Adrenal gland (tissue), 5 donors: ENCODE measurements around the gene YY1.

Experiments used
- CTCF ChIP-seq, 6 experiments: fragments of 450-650 bp in 4 of 6; fragments of 200-600 bp in 2 of 6; sonication (generic) in 1 of 6; IDR thresholded peaks; 1 replicate in 5 of 6; 2 replicates in 1 of 6; pipeline versions ENCODE4 v1.5.1 to v1.8.0; 2016 to 2021; ENCODE audit warnings: antibody characterized with exemption in 6 of 6, mild to moderate bottlenecking in 2 of 6, moderate library complexity in 1 of 6
- POLR2A ChIP-seq, 2 donors: fragments of 450-650 bp; IDR thresholded peaks; one replicate each; pipeline ENCODE4 v1.6.1; 2017; ENCODE audit warnings: antibody characterized with exemption in 2 of 2, mild to moderate bottlenecking in 2 of 2, moderate library complexity in 1 of 2
- donor health status: DM: no; HTN: no; CAD: no.

DNA sequence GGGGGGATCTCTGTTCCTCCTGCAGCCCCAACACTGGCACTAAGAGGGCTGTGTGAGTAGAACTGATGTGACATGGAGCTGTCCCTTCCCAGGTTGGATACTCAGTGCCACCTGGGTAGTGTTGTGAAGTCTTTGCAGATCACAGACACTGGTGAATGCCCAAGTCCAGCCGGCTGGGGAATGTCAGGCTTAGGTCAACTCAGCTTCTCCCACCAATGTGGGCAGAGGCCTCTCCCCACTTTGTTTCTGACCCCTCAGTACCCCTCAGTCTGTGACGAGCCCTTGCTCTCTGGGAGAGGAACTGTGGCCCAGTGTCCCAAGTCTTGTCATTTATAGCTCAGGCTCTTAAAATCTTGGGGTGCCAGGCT lies 56.0 kb downstream of the YY1 start:
- TF ChIP-seq CTCF (IDR thresholded peaks at IDR 0.05) (no peak), POLR2A (IDR thresholded peaks at IDR 0.05) (no peak)
